Measurements from ENCODE around the gene TRABD.

The TRABD gene

GRCh38 chr22:50194037-50194805 lies 8.5 kb downstream of the TRABD start:
- no peak for DNase-seq (ENCODE audit: extremely low read depth, low read depth)
- no peak for TF ChIP-seq CTCF (IDR thresholded peaks at IDR 0.05; ENCODE audit: low read depth, low read length)

GRCh38 chr22:50196256-50196655 lies 10.5 kb downstream of the TRABD start:
- no peak for DNase-seq (ENCODE audit: extremely low read depth, low read depth)
- TF ChIP-seq CTCF (IDR thresholded peaks at IDR 0.05; ENCODE audit: low read depth, low read length) = no peak

- DNase-seq (ENCODE audit: extremely low read depth, low read depth) = no peak
- TF ChIP-seq CTCF (IDR thresholded peaks at IDR 0.05; ENCODE audit: low read depth, low read length) = no peak
Measured at GRCh38 chr22:50197000-50197800, 11.5 kb downstream of the TRABD start.

- no peak for TF ChIP-seq CTCF (IDR thresholded peaks at IDR 0.05; ENCODE audit: low read depth, low read length)
- DNase-seq (ENCODE audit: extremely low read depth, low read depth) = no peak
Measured at GRCh38 chr22:50197856-50198623, 12.3 kb downstream of the TRABD start.

- DNase-seq (ENCODE audit: extremely low read depth, low read depth) = no peak
- TF ChIP-seq CTCF (IDR thresholded peaks at IDR 0.05; ENCODE audit: low read depth, low read length) = no peak
Measured at GRCh38 chr22:50198624-50199017, 12.9 kb downstream of the TRABD start.

GRCh38 chr22:50199251-50199721 lies 13.6 kb downstream of the TRABD start:
- no peak for DNase-seq (ENCODE audit: extremely low read depth, low read depth)
- no peak for TF ChIP-seq CTCF (IDR thresholded peaks at IDR 0.05; ENCODE audit: low read depth, low read length)
